ENCODE measurements around the gene IL13RA1. TPM values are rescaled to one million over a fixed set of nuclear protein-coding genes. Genes with fewer than 3 reads are reported as not detected.
A peak's percentile ranks its signal among the peaks of the same experiment; 100 is the strongest.
"Not testable (repeated sequence)": the region's sequence is repeated elsewhere in the genome, so short reads cannot be mapped to it uniquely, and the experiment has no call there.

IL13RA1 gene
- total RNA-seq, 1 donor from 2014 or later: 41.1 TPM

- not testable (repeated sequence) for H3K27me3 ChIP-seq (ENCODE audit: insufficient read depth, low read length); H3K36me3 Mint-ChIP-seq (ENCODE audit: low read depth, unreplicated experiment); H3K9ac ChIP-seq (ENCODE audit: low read length); H3K4me3 ChIP-seq (ENCODE audit: insufficient read depth, low read depth, low read length); H3K27ac ChIP-seq (ENCODE audit: low read depth, low read length); H3K27me3 Mint-ChIP-seq (ENCODE audit: low read depth, unreplicated experiment); H3K4me3 Mint-ChIP-seq (ENCODE audit: unreplicated experiment); H3K27ac Mint-ChIP-seq (ENCODE audit: unreplicated experiment); H3K36me3 ChIP-seq (ENCODE audit: insufficient read depth, low read length); H4K20me1 ChIP-seq (ENCODE audit: insufficient read depth, low read length); DNase-seq (ENCODE audit: low read depth); H3K4me2 ChIP-seq (ENCODE audit: low read length); FAIRE-seq; H3K9me3 ChIP-seq (ENCODE audit: insufficient read depth, low read depth, low read length); H3K4me1 Mint-ChIP-seq (ENCODE audit: low read depth, unreplicated experiment); H3K4me1 ChIP-seq (ENCODE audit: insufficient read depth, low read length); H3K9me3 Mint-ChIP-seq (ENCODE audit: unreplicated experiment); H3K79me2 ChIP-seq (ENCODE audit: insufficient read depth, low read length); H2AFZ ChIP-seq (ENCODE audit: low read depth, low read length)
Measured at GRCh38 chrX:118716833-118717232, 10.6 kb upstream of the IL13RA1 start.

GRCh38 chrX:118717678-118718391 is 9.6 kb upstream of the IL13RA1 start:
- no peak overlapping the region for H2AFZ ChIP-seq (ENCODE audit: low read depth, low read length)
- Mint-ChIP-seq H3K4me3 (ENCODE audit: unreplicated experiment) (no peak overlapping the region), H3K9me3 (ENCODE audit: unreplicated experiment) (no peaks in the 10 kb centered on the region), H3K27me3 (ENCODE audit: low read depth, unreplicated experiment) (no peaks in the 10 kb centered on the region), H3K4me1 (ENCODE audit: low read depth, unreplicated experiment) (no peaks in the 10 kb centered on the region), H3K27ac (ENCODE audit: unreplicated experiment) (no peak overlapping the region), H3K36me3 (ENCODE audit: low read depth, unreplicated experiment) (no peaks in the 10 kb centered on the region)
- no peaks in the 10 kb centered on the region for H4K20me1 ChIP-seq (ENCODE audit: insufficient read depth, low read length)
- no peak overlapping the region for H3K9ac ChIP-seq (ENCODE audit: low read length)
- H3K27me3 ChIP-seq (ENCODE audit: insufficient read depth, low read length): no peaks in the 10 kb centered on the region
- H3K4me2 ChIP-seq (ENCODE audit: low read length): no peak overlapping the region
- H3K79me2 ChIP-seq (ENCODE audit: insufficient read depth, low read length): no peaks in the 10 kb centered on the region
- FAIRE-seq (peak; percentile 73), DNase-seq (ENCODE audit: low read depth) (no peak)
- no peaks in the 10 kb centered on the region for H3K4me1 ChIP-seq (ENCODE audit: insufficient read depth, low read length)
- no peak overlapping the region for H3K4me3 ChIP-seq (ENCODE audit: insufficient read depth, low read depth, low read length)
- H3K27ac ChIP-seq (ENCODE audit: low read depth, low read length): no peak overlapping the region
- H3K9me3 ChIP-seq (ENCODE audit: insufficient read depth, low read depth, low read length): no peaks in the 10 kb centered on the region
- TF ChIP-seq CTCF (IDR thresholded peaks at IDR 0.05; ENCODE audit: insufficient read depth, low read depth, low read length): no peak
- no peak for TF ChIP-seq EZH2 (IDR thresholded peaks at IDR 0.05; ENCODE audit: insufficient read depth, low read length)
- no peaks in the 10 kb centered on the region for H3K36me3 ChIP-seq (ENCODE audit: insufficient read depth, low read length)

- no peak overlapping the region for H3K4me3 ChIP-seq (ENCODE audit: insufficient read depth, low read depth, low read length)
- no peak for TF ChIP-seq EZH2 (IDR thresholded peaks at IDR 0.05; ENCODE audit: insufficient read depth, low read length)
- TF ChIP-seq CTCF (IDR thresholded peaks at IDR 0.05; ENCODE audit: insufficient read depth, low read depth, low read length): no peak
- H3K36me3 Mint-ChIP-seq (ENCODE audit: low read depth, unreplicated experiment): no peaks in the 10 kb centered on the region
- no peak overlapping the region for H3K4me2 ChIP-seq (ENCODE audit: low read length)
- no peak overlapping the region for H3K27ac Mint-ChIP-seq (ENCODE audit: unreplicated experiment)
- no peaks in the 10 kb centered on the region for H3K9me3 ChIP-seq (ENCODE audit: insufficient read depth, low read depth, low read length)
- no peak overlapping the region for H2AFZ ChIP-seq (ENCODE audit: low read depth, low read length)
- no peaks in the 10 kb centered on the region for H3K79me2 ChIP-seq (ENCODE audit: insufficient read depth, low read length)
- H3K27me3 ChIP-seq (ENCODE audit: insufficient read depth, low read length): no peaks in the 10 kb centered on the region
- no peak overlapping the region for H3K9ac ChIP-seq (ENCODE audit: low read length)
- H3K27ac ChIP-seq (ENCODE audit: low read depth, low read length): no peak overlapping the region
- DNase-seq (ENCODE audit: low read depth): no peak
- no peak overlapping the region for H3K4me3 Mint-ChIP-seq (ENCODE audit: unreplicated experiment)
- H3K27me3 Mint-ChIP-seq (ENCODE audit: low read depth, unreplicated experiment): no peaks in the 10 kb centered on the region
- H3K4me1 Mint-ChIP-seq (ENCODE audit: low read depth, unreplicated experiment): no peaks in the 10 kb centered on the region
- no peaks in the 10 kb centered on the region for H3K9me3 Mint-ChIP-seq (ENCODE audit: unreplicated experiment)
- H3K36me3 ChIP-seq (ENCODE audit: insufficient read depth, low read length): no peaks in the 10 kb centered on the region
- no peaks in the 10 kb centered on the region for H3K4me1 ChIP-seq (ENCODE audit: insufficient read depth, low read length)
- no peak for FAIRE-seq
- H4K20me1 ChIP-seq (ENCODE audit: insufficient read depth, low read length): no peaks in the 10 kb centered on the region
Measured at GRCh38 chrX:118718737-118719136, 8.7 kb upstream of the IL13RA1 start.

Measured in astrocyte (in vitro differentiated cells and primary cell).